Pons (tissue), 1 donor: Measurements from ENCODE around the gene MAST1.
"Not testable (repeated sequence)": the region's sequence is repeated elsewhere in the genome, so short reads cannot be mapped to it uniquely, and the experiment has no call there.

Source experiments
- DNase-seq: peaks from one replicate; pipeline ENCODE4 v3.0.0-alpha.2; 2016; ENCODE audit warnings: low spot score

MAST1 gene

GRCh38 chr19:12872255-12872654 is 33.9 kb downstream of the MAST1 start:
- DNase-seq = no peak

- DNase-seq = no peak
These were observed 34.9 kb downstream of the MAST1 start for GRCh38 chr19:12872941-12873890.

- DNase-seq = no peak
These were observed 35.8 kb downstream of the MAST1 start for GRCh38 chr19:12873891-12874745.

- DNase-seq = no peak
These were observed 36.8 kb downstream of the MAST1 start for GRCh38 chr19:12875086-12875485.

GRCh38 chr19:12880551-12881171 is 42.3 kb downstream of the MAST1 start:
- no peak for DNase-seq

- DNase-seq = peak; percentile 84
These were observed 43.0 kb downstream of the MAST1 start, which contains the start of gene DNASE2 for GRCh38 chr19:12881172-12881808. DNASE2 (minus strand) TSS chr19:12881449; CDS start chr19:12881375, 74 bp downstream.

- DNase-seq = no peak
These were observed 44.3 kb downstream of the MAST1 start for GRCh38 chr19:12882589-12882988.

- DNase-seq = no peak
These were observed 45.9 kb downstream of the MAST1 start for GRCh38 chr19:12884202-12884601.

- no peak for DNase-seq
These were observed 46.3 kb downstream of the MAST1 start for GRCh38 chr19:12884627-12884925.

- DNase-seq = peak; percentile 26
These were observed 46.8 kb downstream of the MAST1 start for GRCh38 chr19:12884926-12885748.

- DNase-seq = no peak
These were observed 47.7 kb downstream of the MAST1 start for GRCh38 chr19:12885749-12886650.

GRCh38 chr19:12886651-12886968 is 48.3 kb downstream of the MAST1 start:
- no peak for DNase-seq

GRCh38 chr19:12886969-12887747 is 48.8 kb downstream of the MAST1 start, which contains the start of gene KLF1:
KLF1 (minus strand) TSS chr19:12887201; CDS start chr19:12887140, 61 bp downstream.
- DNase-seq = no peak

GRCh38 chr19:12888006-12888603 is 49.8 kb downstream of the MAST1 start:
- no peak for DNase-seq

GRCh38 chr19:12890299-12890786 is 52.0 kb downstream of the MAST1 start:
- not testable (repeated sequence) for DNase-seq

- DNase-seq = peak; percentile 99
These were observed 52.7 kb downstream of the MAST1 start, which contains the start of gene GCDH for GRCh38 chr19:12890787-12891552. GCDH (plus strand) TSS chr19:12891160; CDS start chr19:12891305, 145 bp downstream.

GRCh38 chr19:12891553-12892021 is 53.3 kb downstream of the MAST1 start:
- DNase-seq = no peak
